WI38 (cell line): Measurements from ENCODE around the gene ZYX.
A peak's percentile ranks its signal among the peaks of the same experiment; 100 is the strongest.
"Not testable (repeated sequence)": the region's sequence is repeated elsewhere in the genome, so short reads cannot be mapped to it uniquely, and the experiment has no call there.

Source experiments
- H3K4me3 ChIP-seq: 2 replicates; pipeline ENCODE4 v1.5.1; 2011; ENCODE audit warnings: low read depth, mild to moderate bottlenecking, control low read depth, low read length
- CTCF ChIP-seq: IDR thresholded peaks from 2 replicates; pipeline ENCODE4 v1.5.1; 2012; ENCODE audit warnings: low read depth, mild to moderate bottlenecking, control low read depth, low read length

ZYX gene

GRCh38 chr7:143408686-143409561 lies 27.8 kb downstream of the ZYX start, which contains the start of gene EPHA1:
Gene EPHA1, minus strand, starts transcription at chr7:143408856. Its CDS starts 51 bp downstream, at chr7:143408805.
- TF ChIP-seq CTCF, result no peak
- H3K4me3 ChIP-seq, result no peak within 1 kb of the TSS

GRCh38 chr7:143410521-143411004 lies 29.4 kb downstream of the ZYX start:
- no peak overlapping the region for H3K4me3 ChIP-seq
- no peak for TF ChIP-seq CTCF

GRCh38 chr7:143411976-143412708 lies 31.0 kb downstream of the ZYX start:
- no peak overlapping the region for H3K4me3 ChIP-seq
- no peak for TF ChIP-seq CTCF

- TF ChIP-seq CTCF, result no peak
- H3K4me3 ChIP-seq, result no peak overlapping the region
Observed at GRCh38 chr7:143413123-143413522, 32.0 kb downstream of the ZYX start.

GRCh38 chr7:143415209-143415608 lies 34.1 kb downstream of the ZYX start:
- not testable (repeated sequence) for H3K4me3 ChIP-seq

- no peak overlapping the region for H3K4me3 ChIP-seq
- TF ChIP-seq CTCF, result no peak
Observed at GRCh38 chr7:143415742-143416397, 34.7 kb downstream of the ZYX start.

GRCh38 chr7:143416565-143417149 lies 35.5 kb downstream of the ZYX start:
- H3K4me3 ChIP-seq, result no peak overlapping the region
- peak; percentile 45 for TF ChIP-seq CTCF
